ENCODE results near the gene KREMEN1.
A peak's percentile ranks its signal among the peaks of the same experiment; 100 is the strongest.

The KREMEN1 gene

GRCh38 chr22:29049655-29050263 is 23.1 kb upstream of the KREMEN1 start:
- DNase-seq, result no peak

DNA sequence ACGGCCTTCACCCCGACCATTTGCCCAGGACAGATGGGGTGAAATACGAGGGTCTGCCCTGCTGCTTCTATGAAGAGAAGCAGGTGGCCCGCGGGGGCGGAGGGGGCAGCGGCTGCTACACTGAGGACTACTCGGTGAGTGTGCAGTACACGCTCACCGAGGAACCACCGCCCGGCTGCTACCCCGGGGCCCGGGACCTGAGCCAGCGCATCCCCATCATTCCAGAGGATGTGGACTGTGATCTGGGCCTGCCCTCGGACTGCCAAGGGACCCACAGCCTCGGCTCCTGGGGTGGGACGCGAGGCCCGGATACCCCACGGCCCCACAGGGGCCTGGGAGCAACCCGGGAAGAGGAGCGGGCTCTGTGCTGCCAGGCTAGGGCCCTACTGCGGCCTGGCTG is 22.4 kb upstream of the KREMEN1 start:
- DNase-seq, result no peak

DNA sequence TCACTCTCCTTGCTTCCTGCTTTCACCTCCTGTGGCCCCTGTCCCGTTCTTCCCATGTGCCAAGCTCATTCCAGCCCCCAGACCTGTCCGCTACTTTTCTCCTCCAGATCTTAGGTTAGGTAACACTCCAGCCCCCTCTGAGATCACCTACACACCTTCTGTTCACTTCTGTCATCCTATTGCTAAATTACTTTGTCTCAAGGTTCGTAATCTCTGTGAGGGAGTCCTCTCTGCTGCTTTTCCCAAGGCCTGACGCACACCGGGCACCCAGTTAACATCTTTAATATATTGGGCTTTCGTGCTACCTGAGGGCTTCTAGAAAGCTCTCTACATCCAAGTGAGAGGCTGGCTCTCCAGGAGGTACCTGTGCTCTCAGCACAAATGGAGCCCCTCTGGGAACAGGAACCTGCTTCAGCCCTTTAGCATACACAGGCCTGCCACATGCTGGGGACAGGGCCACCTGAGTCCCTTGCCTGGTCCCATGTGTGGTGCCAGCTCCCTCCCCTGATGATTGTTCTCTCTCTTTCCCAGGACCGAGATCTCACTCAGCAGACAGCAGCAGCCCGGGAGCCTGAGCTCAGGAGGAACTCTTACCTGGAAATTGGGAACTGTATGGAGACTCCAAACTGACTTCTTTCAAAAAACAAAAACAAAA is 19.7 kb upstream of the KREMEN1 start:
- DNase-seq, result no peak

DNA sequence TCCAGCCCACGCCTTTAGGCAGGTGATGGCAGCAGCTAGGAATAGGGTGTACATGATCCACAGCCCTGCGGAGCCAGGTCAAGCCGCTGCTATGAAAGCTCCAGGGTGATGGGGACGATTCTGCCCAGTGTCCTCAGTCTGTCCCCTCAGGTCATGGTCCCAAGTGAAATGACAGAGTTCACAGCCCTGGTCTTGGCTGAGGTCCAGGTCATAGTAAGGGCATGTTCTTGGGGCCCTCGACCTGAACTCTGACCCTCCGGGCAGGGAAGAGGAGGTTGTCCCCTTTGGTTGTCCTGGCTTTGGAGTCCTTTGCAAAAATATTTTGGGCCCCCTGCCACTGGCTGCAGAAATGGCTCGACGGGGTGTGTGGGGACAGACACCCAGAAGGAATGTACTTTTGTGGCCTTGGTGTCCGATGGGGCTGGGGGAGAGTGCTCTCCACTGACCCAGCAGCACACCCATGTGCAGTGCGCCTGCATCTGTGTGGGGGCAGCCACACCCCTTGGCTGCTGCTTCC is 18.5 kb upstream of the KREMEN1 start:
- no peak for DNase-seq

DNA sequence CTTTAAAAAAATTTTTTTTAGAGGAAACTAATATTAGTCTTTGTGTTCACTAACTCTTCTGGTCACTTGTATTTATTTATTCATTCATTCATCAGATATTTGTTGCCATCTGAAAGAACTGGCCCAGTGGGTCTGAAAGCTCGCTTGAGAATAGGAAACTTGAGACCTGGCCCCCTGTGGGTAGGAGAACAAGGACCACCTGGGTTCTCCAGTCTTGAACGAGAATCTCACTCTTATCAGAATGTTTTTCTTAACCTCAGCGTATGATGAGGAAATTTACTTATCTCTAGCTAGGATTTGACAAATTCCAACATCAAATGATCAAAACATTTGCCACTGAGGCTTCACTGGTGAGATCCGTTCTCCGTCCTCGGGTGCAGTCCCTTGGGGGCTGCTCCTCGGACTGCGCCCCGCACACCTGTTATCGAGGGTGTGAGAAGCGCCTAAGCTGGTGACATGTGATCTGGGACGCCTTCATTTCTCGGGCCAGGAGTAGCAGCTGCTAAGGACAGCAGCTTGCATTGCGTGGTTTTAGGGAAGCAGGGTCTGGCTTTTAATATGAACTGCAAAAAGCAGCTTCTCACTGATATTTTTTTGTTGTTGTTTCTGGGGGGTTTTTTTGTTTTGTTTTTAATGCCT is 17.5 kb upstream of the KREMEN1 start:
- no peak for DNase-seq

DNA sequence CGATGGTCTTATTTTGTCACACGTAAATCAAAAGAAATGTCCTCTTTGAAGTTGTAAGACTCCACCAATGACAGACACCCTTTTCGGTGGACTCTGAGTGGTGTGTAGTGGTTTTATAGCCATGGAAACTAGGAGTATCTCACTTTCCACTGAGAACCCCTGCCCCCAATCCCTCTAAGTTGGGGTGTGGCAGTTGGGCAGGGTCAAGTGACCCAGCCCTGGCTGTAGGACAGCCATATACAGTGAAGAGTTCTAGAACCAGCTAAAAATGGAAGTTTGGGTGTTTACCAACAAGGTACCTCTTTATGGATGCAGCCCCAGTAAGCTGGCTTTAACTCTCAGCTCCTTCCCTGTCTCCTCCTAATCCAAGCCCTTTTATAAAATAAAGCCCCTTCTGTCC is 16.4 kb upstream of the KREMEN1 start:
- DNase-seq, result no peak

DNA sequence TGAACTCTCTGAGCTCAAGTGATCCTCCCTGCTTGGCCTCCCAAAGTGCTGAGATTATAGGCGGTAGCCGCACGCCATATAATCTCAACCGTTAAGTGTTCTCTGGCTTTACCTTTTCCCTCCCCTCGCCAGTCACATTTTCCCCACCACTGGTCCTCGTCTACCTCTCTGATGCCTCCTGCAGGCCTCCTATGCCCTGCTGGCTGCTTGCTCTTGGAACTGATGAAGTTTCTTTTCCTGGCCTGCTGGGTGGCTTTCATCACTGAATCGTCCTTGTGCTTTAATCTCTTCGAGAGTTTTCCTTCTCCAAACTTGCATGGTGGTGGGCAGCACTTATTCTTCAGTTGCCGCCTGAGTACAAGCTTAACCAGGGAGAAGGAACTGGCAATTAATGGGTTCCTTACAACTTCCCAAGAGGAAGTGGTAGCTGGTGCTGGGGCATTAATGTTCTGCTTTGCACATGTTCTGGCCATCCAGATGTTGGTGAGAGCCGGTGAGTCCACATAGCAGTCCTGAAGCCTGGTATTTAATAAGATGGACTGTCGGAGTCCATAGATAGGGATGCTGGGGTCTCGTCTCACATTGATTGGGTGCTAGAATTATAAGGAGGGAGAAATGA is 12.5 kb upstream of the KREMEN1 start:
- DNase-seq, result no peak

- DNase-seq, result no peak
Measured at GRCh38 chr22:29060931-29061330, 11.9 kb upstream of the KREMEN1 start.

- no peak for DNase-seq
Measured at GRCh38 chr22:29061773-29062172, 11.1 kb upstream of the KREMEN1 start, which contains the start of gene C22orf31. Gene C22orf31 (minus strand): TSS chr22:29061831. CDS start chr22:29061792, 39 bp downstream.

DNA sequence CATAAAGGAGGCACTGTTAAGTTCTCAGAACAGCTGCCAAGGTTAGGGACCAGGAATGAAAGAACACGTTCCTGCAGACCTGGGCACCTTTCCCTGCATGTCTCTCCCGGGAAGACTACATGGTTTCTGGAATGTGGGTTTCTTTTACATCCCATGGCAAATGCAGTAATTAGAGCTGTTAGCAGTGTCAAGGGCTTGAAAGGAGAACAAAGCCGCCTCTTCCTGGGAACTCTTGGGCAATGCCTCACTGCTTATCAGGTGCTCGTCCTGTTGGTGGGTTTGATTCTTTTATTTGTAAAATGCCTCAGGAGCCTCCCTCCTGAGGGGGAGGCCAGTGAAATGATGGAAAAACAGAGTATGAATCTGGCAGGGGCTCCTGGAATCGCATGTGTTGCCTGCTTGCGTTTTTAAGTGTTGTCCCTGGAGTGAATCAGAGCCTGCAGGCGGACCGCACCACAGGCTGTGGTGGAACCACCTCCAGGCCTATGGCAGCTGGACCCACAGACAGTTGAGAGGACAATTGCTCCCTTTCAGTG is 10.5 kb upstream of the KREMEN1 start:
- DNase-seq, result no peak

DNA sequence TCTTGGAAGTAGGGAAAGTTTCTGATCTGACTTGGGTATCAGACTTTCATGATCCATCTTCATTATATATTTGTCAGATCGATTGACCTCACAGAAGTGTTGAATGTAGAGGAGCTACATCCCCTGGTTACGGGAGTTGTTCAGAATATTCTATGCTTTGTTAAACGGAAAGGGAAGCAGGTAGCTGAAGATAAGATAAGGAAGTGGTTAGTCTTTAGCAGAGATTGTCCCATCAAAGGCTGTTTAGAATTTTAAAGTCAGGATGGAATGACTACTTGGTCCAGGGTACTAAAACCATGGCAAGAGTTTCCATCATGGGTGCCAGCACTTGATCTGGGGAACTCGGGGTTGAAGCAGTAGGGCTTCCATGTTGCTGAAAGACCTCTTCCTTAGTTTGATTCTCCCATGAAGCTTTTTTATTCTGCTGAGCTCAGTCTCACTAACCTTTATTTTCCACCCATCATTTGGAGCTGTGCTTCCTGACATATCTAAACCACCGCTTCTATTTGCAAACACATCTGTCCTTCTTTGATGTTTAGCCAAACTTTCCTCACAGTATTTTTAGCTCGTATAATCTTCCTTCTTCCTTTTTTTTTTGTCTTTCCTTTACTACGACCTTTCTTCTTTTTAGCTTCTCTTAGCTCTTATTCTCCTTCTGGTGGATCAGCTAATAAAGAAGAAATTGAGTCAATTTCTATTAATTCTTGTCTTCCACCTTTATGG is 7.2 kb upstream of the KREMEN1 start:
- DNase-seq, result no peak

DNA sequence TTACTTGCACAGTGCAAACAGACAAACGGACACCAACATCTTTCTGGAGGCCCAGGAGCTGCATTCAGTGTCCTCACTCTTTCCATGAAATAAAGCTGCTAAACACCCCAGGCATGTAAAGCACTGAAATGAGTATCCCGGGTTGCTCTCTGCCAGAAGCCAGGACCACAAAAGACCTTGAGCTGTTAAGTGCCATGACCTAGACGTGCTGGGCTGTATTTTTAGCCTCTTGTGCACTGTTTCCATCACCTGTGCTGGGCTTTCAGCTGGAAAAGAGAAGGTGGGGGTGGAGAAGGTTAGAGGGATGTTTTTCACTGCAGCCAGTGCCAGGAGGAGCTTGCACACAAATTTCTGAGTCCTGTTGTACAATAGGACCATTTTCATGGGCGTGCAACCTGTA is 3.4 kb upstream of the KREMEN1 start:
- DNase-seq, result no peak

- DNase-seq, result no peak
Measured at GRCh38 chr22:29070490-29070889, 2.3 kb upstream of the KREMEN1 start.

GRCh38 chr22:29071261-29072045 is 1.4 kb upstream of the KREMEN1 start:
- peak; percentile 8 for DNase-seq

DNA sequence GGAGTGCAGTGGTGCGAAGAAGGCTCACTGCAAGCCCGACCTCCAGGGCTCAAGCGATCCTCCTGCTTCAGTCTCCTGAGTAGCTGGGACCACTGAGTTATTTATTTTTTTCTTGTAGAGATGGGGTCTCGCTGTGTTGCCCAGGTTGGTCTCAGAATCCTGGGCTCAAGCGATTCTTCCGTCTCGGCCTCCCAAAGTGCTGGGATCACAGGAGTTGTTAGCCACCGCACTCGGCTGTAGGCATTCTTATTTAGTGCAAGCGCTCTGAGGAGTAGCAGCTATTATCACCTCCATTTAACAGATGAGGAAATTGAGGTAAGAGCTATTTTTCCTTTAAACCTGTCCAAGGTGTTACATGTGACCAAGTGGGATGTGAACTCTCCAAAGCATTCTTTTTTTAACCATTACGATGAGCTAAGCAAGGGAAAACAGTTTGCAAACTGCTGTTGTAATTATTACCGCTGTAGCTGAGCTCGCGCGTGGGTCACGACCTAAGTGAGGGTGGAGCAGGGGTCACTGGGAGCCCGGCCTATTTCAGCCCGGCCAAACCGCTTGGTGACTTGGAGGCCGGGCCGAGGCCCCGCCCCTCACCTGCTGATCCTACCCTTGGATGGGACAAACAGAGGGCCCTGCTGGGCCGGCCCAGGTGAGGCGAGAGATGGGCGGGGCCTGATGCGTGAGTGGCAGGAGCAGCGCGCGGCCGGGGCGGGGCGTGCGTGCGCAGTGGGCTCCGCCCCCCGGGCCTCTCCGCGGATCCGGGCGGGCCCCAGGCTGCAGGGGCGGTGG is 449 bp upstream of the KREMEN1 start:
- peak; percentile 51 for DNase-seq

- no peak for DNase-seq
Measured at GRCh38 chr22:29073618-29074275, 912 bp downstream of the KREMEN1 start.

DNA sequence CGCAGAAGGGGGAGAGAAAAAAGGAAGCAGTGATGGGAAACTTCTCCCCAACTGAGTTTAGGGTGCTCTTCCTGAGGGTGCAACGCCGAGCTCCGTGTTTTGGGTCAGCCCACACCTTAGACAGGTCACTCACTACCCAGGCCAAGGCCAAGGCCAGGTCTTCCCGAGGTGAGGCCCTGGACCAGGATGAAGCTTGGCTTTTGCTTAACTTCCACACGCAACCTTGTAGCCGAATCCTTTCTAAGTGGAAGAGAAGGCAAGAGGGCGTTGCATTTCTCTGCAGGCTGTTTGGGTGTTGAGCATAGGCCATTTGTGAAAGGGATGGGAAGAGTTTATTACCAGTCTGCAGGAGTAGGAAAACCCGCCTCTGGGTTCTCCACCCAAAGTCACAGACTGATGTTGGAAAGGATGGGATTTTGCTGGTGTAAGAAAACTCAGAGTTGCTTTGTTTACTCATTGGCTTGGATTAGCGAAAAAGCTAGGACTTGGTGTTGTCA is 1.5 kb downstream of the KREMEN1 start:
- no peak for DNase-seq

DNA sequence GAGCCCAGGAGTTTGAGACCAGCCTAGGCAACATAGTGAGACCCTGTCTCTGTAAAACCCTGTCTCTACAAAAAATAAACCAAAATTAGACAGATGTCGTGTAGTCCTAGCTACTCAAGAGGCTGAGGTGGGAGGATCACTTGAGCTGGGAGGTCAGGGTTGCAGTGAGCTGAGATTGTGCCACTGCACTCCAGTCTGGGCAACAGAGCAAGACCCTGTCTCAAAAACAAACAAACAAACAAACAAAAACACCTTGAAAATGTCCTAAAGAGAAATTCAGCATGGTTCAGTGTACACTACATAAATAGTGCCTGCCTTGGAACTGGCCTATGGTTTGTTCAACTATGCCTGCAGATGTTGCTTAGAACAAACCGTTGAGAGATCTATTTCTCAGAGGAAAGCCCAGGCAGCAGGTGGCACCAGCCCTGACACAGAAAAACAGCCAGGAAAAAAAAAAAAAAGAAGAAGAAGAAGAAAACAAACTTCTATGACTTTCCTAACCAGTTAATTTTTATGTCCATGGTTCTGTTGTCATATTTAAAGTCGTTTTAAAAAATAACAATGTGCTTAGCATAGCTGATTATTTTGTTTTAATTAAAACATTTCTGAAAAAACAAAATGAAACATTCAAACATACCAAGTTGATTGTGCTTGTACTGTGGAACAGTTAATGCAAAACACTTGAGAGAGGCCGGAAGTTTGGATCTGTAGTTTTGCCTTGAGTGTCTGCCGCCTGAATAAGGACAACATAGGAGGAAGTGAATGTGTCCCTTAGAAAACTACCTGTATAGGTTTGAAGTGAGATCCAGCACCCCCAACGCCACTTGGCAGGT is 5.4 kb downstream of the KREMEN1 start:
- no peak for DNase-seq

GRCh38 chr22:29078869-29079207 is 6.0 kb downstream of the KREMEN1 start:
- no peak for DNase-seq

All from NCI-H748 treated with DMSO at 0.1 percent for 48 hours (cell line).